HG03520 (cell line): ENCODE measurements around the gene B3GALT6.

ENCODE experiments used
- ATAC-seq: cut with Tn5 transposase; IDR thresholded peaks from one replicate; pipeline ENCODE4 v1.9.1; 2021; ENCODE audit warnings: mild to moderate bottlenecking, moderate library complexity; ENCODE audit not compliant: unreplicated experiment

B3GALT6 gene

GRCh38 chr1:1200876-1201810, 30.9 kb upstream of the B3GALT6 start:
- no peak for ATAC-seq

- ATAC-seq, result no peak
These were observed 29.0 kb upstream of the B3GALT6 start for GRCh38 chr1:1202831-1203560.

GRCh38 chr1:1203561-1204424, 28.2 kb upstream of the B3GALT6 start:
- ATAC-seq, result no peak

GRCh38 chr1:1204425-1204920, 27.6 kb upstream of the B3GALT6 start:
- no peak for ATAC-seq

- no peak for ATAC-seq
These were observed 26.9 kb upstream of the B3GALT6 start for GRCh38 chr1:1204998-1205768.

- ATAC-seq, result no peak
These were observed 26.2 kb upstream of the B3GALT6 start for GRCh38 chr1:1205769-1206375.

- ATAC-seq, result no peak
These were observed 25.6 kb upstream of the B3GALT6 start, which contains the start of gene TNFRSF18 for GRCh38 chr1:1206376-1206965. Gene TNFRSF18 (minus strand): TSS chr1:1206592. CDS start chr1:1206571, 21 bp downstream.

- ATAC-seq, result no peak
These were observed 25.0 kb upstream of the B3GALT6 start for GRCh38 chr1:1206966-1207531.

- no peak for ATAC-seq
These were observed 24.5 kb upstream of the B3GALT6 start for GRCh38 chr1:1207571-1207892.

GRCh38 chr1:1208713-1209433, 23.2 kb upstream of the B3GALT6 start:
- ATAC-seq, result no peak

- ATAC-seq, result no peak
These were observed 21.1 kb upstream of the B3GALT6 start for GRCh38 chr1:1210726-1211540.

GRCh38 chr1:1211541-1212441, 20.2 kb upstream of the B3GALT6 start:
- no peak for ATAC-seq

GRCh38 chr1:1212780-1213344, 19.2 kb upstream of the B3GALT6 start:
- no peak for ATAC-seq

GRCh38 chr1:1213345-1214265, 18.4 kb upstream of the B3GALT6 start, which contains the start of gene TNFRSF4:
Gene TNFRSF4 (minus strand): TSS chr1:1214153. CDS start chr1:1214127, 26 bp downstream.
- no peak for ATAC-seq

GRCh38 chr1:1215080-1215676, 16.9 kb upstream of the B3GALT6 start:
- no peak for ATAC-seq
